Lower lobe of right lung (tissue), 2 donors: ENCODE measurements around the gene SLC17A2. TPM values are rescaled to one million over a fixed set of nuclear protein-coding genes. Genes with fewer than 3 reads are reported as not detected.

ENCODE experiments used
- ATAC-seq, 2 donors: fragments of 200-7000 bp; cut with Tn5 transposase; one replicate each; pipeline ENCODE4 v1.9.1; 2020 to 2022; ENCODE audit warnings: mild to moderate bottlenecking in 2 of 2, moderate library complexity in 2 of 2
- DNase-seq: peaks from one replicate; pipeline ENCODE4 v3.0.0-alpha.2; 2020
- H3K27ac ChIP-seq: fragments of 200-600 bp; one replicate; pipeline ENCODE4 v1.8.0; 2022
- H3K27me3 ChIP-seq: fragments of 200-600 bp; one replicate; pipeline ENCODE4 v1.8.0; 2022; ENCODE audit warnings: low read depth
- H3K36me3 ChIP-seq: fragments of 200-600 bp; one replicate; pipeline ENCODE4 v1.8.0; 2022; ENCODE audit warnings: mild to moderate bottlenecking
- H3K4me1 ChIP-seq: fragments of 200-600 bp; one replicate; pipeline ENCODE4 v1.8.0; 2022
- H3K4me3 ChIP-seq: fragments of 200-600 bp; one replicate; pipeline ENCODE4 v1.8.0; 2022; ENCODE audit warnings: mild to moderate bottlenecking
- H3K9me3 ChIP-seq: fragments of 200-600 bp; one replicate; pipeline ENCODE4 v1.8.0; 2022
- intact Hi-C: fragments of 100-400 bp; cut with DNase I; formaldehyde crosslinking; loops from one replicate; pipeline ENCODE4 v1.11.0; 2022
- total RNA-seq: library from RNA; stranded (reverse); fragmentation: NEBNext Ultra II Directional; extraction: Animal tissue kit (Norgen Biotek cat#: 25700); gene quantifications from one replicate; pipeline ENCODE4 v1.2.1, GENCODE V29; 2021
- TF ChIP-seq, protein P1 (sequence below): fragments of 200-600 bp; IDR thresholded peaks from one replicate; pipeline ENCODE4 v1.8.0; 2022; ENCODE audit warnings: antibody characterized with exemption, mild to moderate bottlenecking
- donor health status: DM: no; HTN: yes; CAD: no; lungs with severe emphysema.

Gene SLC17A2
- total RNA-seq, 1 donor from 2014 or later, result not detected

- Histone ChIP-seq H3K4me3 (no peak overlapping the region), H3K36me3 (no peaks in the 10 kb centered on the region), H3K27me3 (no peaks in the 10 kb centered on the region), H3K27ac (no peak overlapping the region), H3K4me1 (no peaks in the 10 kb centered on the region), H3K9me3 (no peaks in the 10 kb centered on the region)
- DNase-seq (no peak), ATAC-seq (no peak)
- intact Hi-C loops, result no loop called here
- TF ChIP-seq, protein P1, sequence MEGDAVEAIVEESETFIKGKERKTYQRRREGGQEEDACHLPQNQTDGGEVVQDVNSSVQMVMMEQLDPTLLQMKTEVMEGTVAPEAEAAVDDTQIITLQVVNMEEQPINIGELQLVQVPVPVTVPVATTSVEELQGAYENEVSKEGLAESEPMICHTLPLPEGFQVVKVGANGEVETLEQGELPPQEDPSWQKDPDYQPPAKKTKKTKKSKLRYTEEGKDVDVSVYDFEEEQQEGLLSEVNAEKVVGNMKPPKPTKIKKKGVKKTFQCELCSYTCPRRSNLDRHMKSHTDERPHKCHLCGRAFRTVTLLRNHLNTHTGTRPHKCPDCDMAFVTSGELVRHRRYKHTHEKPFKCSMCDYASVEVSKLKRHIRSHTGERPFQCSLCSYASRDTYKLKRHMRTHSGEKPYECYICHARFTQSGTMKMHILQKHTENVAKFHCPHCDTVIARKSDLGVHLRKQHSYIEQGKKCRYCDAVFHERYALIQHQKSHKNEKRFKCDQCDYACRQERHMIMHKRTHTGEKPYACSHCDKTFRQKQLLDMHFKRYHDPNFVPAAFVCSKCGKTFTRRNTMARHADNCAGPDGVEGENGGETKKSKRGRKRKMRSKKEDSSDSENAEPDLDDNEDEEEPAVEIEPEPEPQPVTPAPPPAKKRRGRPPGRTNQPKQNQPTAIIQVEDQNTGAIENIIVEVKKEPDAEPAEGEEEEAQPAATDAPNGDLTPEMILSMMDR, result no peak
These were observed 4.6 kb downstream of the SLC17A2 start for GRCh38 chr6:25925876-25926275.

DNA sequence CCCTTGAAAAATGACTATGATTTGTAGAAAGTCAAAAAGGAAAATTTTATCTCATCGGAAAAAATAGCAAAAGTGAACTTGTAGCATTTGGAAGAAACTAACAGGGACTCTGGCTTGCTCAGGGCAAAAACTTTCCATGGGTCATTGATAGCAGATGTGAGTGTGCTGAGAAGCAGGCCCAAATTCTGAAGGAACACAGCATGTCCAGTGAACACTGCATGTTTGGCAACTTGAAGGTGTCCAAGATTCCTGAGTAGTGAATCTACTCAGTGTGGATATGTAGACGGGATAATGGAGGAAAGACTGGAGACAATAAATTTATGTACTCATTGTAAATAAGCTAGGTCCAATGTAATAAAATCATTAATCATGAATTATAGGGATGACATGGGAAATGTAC lies 8.2 kb downstream of the SLC17A2 start:
- H3K4me1 ChIP-seq, result no peaks in the 10 kb centered on the region
- no peaks in the 10 kb centered on the region for H3K27me3 ChIP-seq
- H3K27ac ChIP-seq, result no peak overlapping the region
- intact Hi-C loops, result no loop called here
- H3K4me3 ChIP-seq, result no peak overlapping the region
- no peaks in the 10 kb centered on the region for H3K36me3 ChIP-seq
- TF ChIP-seq, protein P1, result no peak
- DNase-seq (no peak), ATAC-seq (no peak)
- no peaks in the 10 kb centered on the region for H3K9me3 ChIP-seq

DNA sequence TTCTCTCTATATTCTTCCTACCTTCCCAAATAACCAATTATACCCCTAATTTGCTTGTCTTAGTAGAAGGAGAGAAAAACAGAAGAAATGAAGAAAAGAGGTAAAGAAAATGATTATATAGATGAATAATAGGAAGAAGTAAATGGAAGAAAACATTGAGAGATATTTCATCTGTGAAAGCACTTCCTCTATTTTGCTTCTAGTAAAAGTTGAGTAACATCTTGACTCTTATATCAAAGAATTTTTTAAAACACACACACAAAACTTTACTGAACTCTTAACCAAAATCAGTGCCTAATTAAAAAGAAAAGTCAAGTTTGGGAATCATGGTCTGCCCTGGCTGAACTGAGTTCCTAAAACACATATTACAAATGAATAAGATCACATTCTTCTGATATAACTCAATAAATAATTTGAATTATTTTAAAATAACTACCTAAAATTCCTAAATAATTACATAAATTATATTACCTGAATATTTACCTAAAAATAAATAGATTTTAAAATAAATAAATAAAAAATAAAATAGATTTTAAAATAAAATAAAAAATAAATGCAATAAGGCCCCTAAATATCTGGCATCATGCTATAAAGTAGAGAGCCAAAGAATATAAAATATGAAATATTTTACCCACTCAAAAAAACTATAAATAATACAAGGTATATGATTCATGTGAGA lies 8.8 kb downstream of the SLC17A2 start:
- DNase-seq (no peak), ATAC-seq (no peak)
- intact Hi-C loops, result no loop called here
- no peak overlapping the region for H3K27ac ChIP-seq
- no peaks in the 10 kb centered on the region for H3K36me3 ChIP-seq
- no peaks in the 10 kb centered on the region for H3K4me1 ChIP-seq
- H3K4me3 ChIP-seq, result no peak overlapping the region
- H3K27me3 ChIP-seq, result no peaks in the 10 kb centered on the region
- no peaks in the 10 kb centered on the region for H3K9me3 ChIP-seq
- TF ChIP-seq, protein P1, result no peak

DNA sequence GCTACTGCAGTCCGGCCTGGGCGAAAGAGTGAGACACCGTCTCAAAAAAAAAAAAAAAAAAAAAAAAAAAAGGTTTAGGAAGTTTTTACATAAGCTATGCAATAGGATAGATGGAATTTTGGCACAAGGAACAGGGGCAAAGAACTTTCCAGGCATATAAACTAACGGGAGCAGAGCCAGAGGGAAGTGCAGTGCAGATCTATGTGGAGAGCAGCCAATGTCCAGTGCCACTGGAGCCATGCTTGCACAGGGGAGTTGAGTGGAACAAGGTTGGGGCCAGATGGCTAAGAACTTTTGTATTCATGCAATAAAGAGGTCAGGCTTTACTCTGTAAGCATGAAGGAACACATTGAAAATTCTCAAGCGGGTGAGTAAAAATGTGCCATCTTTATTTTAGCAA lies 10.8 kb downstream of the SLC17A2 start:
- intact Hi-C loops, result no loop called here
- H3K27me3 ChIP-seq, result no peaks in the 10 kb centered on the region
- TF ChIP-seq, protein P1, result no peak
- H3K36me3 ChIP-seq, result no peaks in the 10 kb centered on the region
- H3K9me3 ChIP-seq, result no peaks in the 10 kb centered on the region
- DNase-seq, result no peak
- ATAC-seq, result no peak
- no peaks in the 10 kb centered on the region for H3K4me1 ChIP-seq
- H3K27ac ChIP-seq, result no peak overlapping the region
- no peak overlapping the region for H3K4me3 ChIP-seq

DNA sequence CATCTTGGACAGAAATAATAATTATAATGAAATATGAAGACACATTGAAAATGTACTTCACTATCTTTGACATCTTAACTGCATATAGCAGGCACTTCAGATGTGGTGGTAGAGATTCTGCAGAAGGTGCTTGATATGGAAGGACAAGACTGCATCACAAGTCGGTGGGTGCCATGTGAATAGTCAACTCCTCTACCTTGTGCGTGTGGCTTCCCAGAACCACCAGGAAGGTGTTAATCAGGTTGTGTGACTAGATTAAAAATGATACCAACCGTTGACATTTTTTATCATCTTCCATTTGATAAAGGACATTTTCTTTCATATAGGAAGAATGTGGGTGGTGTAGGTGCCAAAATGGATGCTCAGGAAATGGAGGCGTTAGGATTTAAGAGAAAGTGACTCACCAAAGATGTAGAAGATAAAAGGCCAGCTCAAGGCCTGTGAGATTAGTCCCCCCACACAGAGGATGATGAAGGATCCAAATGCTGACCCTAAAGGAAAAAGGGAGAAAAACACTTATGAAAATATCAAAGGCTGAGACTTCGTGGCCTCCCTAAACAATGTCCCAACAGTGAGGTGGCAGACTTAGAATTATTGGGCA lies 12.3 kb downstream of the SLC17A2 start:
- Histone ChIP-seq H3K4me1 (no peaks in the 10 kb centered on the region), H3K27ac (no peak overlapping the region), H3K4me3 (no peak overlapping the region), H3K9me3 (no peaks in the 10 kb centered on the region), H3K27me3 (no peaks in the 10 kb centered on the region), H3K36me3 (no peaks in the 10 kb centered on the region)
- TF ChIP-seq, protein P1, result no peak
- intact Hi-C loops, result no loop called here
- DNase-seq (no peak), ATAC-seq (no peak)
